Stimulated activated CD8-positive, alpha-beta memory T cell treated with anti-CD3 and anti-CD28 coated beads, Interleukin-2, amount 100 ng/mL, for 48 hours (primary cell): ENCODE measurements around the gene ECM1.

ENCODE experiments used
- DNase-seq, 2 donors: peaks; one replicate each; pipeline ENCODE4 v3.0.0-alpha.2; 2020; ENCODE audit warnings: low read depth in 2 of 2

The ECM1 gene

GRCh38 chr1:150512846-150513245 lies 4.9 kb downstream of the ECM1 start:
- no peak for DNase-seq

- DNase-seq: no peak
Observed at GRCh38 chr1:150513351-150513791, 5.5 kb downstream of the ECM1 start.

DNA sequence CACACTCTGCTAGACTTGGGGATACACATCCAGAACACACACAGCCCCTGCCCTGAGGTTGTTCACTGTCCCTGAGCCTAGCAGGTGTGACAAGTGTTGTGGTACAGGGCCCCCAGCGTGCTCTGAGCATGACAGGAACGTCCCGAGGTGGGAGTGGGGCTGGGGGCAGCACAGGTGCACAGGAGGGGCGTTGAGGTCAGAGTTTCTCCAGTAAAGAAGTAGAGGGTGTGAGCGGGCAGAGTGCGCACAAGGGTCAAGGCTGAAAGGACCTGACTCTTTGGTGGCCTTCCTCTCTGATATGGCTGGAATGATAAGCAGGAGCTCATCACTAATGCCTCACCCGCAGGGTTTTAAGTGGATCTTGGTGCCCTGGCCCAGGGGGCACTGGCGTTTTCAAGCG lies 6.4 kb downstream of the ECM1 start:
- no peak for DNase-seq

DNA sequence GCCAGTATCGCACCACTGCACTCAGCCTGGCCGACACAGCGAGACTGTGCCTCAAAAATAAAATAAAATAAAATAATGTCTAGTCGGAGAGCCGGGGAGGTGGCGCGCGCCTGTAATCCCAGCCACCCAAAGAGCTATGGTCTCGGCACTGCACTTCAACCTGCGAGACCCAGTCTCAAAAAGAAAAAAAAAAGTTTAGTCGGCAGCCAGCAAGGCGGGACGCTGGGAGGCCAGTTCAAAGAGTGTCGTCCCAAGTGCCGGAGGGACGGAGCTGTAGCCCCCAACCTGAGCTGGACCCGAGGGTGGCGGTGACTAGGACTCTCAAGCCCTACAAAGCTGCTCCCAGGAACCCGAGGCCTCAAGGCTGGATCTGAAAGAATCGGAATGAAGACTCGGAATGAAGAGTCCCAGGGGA lies 7.0 kb downstream of the ECM1 start:
- no peak for DNase-seq

DNA sequence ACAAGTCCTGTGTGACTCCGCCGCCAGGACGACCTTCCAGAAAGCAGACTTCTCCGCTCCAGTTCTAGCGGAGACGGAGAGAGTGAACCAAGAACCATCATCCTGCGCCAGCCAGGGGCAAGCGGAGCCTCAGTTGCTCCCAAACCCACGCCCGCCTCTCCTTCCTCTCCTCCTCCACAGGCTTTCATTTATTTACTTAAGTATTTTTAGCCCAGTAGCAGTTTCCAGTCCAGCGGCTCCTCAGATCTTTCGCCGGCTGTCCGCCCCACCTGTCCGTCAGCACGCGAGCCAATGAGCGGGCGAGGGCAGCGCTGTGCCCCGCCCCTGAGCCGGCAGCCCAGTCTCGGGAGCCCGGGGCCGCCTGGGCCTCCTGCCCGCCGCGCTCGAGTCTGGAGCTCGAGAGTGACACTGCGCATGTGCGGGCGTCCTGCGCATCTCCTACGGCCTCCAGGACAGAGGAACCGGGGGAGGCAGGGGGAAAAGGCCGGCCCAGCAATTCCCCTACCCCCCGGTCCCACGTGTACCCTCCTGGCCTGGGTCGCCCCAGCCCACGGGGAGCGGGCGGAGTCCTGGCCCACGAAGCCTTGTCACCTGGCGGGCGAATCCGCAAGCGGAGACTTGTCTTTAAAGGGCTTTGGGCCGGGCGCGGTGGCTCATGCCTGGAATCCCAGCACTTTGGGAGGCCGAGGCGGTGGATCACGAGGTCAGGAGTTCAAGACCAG lies 7.6 kb downstream of the ECM1 start, which contains the start of gene FALEC:
FALEC (plus strand) TSS at position 425 of the 722 bp plus-strand sequence.
- peak; percentile 90 to 93 for DNase-seq

GRCh38 chr1:150516050-150516591 lies 8.2 kb downstream of the ECM1 start:
- no peak for DNase-seq

DNA sequence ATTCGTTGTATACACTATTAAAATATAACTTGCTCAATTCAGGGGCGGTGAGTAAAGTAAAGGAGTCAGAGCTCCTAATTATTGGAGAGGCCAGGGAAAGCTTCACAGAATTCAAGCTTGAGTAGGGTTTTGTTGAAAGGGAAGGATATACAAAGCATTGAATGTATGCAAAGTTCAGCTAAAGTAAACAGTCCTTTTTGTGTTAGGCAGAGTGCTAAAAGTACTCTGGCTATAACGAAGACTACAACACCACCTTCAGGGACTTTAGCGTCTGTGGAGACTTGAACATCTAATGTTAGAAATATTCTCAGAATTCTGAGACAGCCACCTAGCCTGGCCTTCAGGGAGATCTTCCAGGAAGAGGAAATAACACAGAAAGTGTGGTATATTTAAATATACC lies 8.7 kb downstream of the ECM1 start:
- DNase-seq: no peak

DNA sequence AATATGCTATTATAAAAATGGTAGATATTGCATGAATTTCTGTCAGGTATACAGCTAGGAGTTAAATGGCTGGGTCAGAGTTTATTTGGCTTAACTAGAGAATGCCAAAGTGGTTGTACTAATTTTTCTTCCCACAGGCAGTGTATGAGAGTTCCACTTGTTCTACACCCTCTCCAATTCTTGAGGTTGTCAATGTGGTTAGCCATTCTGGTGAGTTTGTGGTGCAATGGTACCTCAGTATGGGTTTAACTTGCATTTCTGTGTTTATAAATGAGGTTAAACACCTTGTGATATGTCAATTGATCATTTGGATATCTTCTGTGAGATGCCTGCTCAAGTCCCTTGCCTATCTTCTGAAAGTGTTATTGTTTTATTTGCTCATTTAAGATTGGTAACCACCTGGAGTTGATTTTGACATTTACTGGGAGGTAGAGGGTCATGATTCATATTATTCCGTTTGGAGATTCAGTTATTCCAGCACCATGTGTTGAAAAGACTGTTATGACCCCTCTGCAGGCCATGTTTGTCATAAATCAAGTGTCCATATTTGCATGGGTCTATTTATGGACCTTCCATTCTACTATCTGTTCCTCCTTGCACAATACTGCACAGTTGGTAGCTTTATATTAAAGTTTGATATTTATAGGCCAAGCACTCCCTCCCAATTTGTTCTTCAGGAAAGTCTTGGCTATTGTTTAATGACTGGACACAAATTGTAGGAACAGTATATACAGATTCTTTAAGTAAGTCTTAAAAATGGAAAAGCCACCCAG lies 13.5 kb downstream of the ECM1 start:
- DNase-seq: no peak

GRCh38 chr1:150525348-150525747 lies 17.4 kb downstream of the ECM1 start:
- no peak for DNase-seq

GRCh38 chr1:150528196-150528595 lies 20.3 kb downstream of the ECM1 start:
- DNase-seq: no peak

DNA sequence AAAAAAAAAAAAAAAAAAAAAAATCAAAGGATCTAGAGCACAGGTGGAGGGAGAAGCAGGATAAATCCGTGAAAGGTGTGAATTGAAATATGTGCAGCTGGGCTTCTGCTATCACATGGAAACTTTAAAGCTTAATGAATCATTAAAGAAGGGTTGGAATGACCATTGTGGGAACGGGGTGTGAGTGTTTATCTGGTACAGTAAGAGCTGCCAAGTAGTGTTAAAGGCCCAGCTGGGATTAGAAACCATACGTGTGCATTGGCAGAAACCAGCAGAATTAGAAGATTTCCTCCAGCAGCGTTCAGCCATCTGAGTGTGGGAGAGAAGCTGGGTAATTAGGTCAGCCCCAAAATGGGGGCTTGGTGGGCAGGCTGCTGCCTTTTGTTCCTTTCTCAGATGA lies 21.1 kb downstream of the ECM1 start:
- DNase-seq: no peak

DNA sequence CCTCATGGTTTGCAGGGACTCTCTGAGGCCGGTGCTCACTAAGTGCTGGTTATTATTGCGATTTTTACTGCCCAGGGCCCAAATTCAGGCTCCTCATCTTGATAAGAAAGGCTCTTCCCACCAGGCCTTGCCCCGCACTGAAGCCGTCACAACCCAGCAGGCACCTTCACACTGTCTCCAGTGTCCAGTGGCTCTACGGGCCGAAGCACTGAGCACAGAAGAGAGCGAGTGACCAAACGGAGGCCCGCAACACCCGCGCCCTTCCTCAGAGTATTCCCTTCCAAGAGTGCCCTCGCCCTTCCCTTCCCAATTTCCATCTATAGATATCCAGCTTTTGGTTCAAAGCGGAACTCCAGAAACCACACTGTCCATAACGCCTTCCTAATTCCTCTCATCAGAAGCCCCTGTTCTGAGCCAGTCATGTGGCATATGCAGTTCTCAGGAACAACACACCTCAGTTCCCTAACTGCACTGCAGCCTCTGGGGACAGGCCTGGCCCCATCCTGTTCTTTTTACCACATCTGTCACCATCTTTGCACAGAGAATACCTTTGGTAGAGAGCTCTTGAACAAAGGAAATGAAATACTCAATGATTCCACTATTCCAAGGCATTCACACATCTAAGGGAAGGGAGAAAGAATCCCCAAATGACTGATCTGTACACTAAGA lies 22.7 kb downstream of the ECM1 start:
- DNase-seq: no peak

DNA sequence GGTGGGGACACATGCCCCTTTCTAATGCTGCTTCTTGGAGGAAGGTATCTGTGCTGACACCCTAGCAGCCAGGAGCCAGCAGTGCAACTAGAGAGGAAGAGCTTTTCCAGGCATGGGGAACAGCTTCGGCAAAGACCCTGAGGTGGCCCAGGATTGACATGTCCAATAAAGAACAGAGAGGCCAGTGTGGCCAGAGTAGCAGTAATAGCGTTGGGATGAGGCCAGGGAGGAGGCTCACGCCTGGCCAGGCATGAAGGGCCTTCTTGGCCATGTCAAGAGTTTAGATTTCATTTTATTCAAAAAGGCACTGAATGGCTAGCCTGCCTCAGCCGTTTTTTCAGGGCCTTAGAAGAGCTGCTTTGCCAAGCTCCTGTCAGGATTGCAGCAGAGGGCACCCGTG lies 25.0 kb downstream of the ECM1 start:
- DNase-seq: no peak

DNA sequence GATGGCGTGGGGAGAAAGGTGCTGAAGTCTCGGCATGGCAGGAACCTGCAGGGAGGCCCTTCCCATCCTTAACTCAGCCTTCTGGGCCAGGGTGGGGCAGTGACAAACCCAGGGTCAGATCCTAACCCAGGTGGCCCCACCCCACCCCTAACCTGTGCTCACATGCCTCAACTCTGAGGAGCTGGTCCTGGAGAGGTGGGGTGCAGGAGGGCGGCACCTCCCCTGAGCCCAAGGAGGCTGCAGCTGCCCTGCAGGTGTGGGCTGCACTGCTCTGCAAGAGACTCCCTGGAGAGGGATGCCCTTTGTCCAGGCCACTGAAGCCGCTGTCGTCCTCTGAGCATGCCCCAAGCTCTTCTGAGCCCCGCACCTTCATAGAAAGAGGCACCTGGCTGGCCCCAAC lies 26.1 kb downstream of the ECM1 start:
- DNase-seq: no peak

DNA sequence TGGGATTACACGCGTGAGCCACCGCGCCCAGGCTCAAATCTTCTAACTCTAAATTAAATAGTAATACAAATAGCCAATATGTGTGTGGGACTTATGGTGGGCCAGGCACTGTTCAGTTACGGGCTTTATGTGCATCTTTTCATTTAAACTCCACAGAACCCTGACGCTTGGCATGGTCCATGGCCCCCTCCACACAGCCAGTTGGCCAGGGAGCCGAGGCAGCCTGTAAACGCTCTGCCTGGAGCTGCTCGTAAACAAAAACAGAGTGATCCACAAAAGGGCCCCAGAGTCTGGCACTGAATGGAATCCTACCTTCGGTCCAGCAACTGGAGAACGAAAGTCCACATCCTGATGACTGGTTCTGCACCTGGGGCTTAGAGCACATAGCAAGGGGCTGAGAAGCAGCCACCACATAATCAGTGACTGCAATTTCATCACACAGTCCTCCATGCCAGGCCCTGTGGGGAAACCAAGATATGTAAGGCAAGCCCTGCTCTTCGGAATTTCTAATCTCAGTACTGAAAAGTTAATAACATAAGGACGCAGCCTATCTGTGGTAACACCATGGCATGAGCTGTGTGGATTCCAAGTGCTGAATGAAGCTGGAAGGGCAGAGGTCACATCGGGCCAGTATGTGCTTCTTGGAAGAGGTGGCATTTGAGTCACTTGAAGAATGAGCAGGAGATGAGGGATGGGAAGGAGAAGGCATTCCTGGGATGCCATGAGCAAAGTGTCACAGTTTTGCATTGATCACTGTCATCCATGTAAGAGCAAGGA lies 27.8 kb downstream of the ECM1 start:
- DNase-seq: no peak

DNA sequence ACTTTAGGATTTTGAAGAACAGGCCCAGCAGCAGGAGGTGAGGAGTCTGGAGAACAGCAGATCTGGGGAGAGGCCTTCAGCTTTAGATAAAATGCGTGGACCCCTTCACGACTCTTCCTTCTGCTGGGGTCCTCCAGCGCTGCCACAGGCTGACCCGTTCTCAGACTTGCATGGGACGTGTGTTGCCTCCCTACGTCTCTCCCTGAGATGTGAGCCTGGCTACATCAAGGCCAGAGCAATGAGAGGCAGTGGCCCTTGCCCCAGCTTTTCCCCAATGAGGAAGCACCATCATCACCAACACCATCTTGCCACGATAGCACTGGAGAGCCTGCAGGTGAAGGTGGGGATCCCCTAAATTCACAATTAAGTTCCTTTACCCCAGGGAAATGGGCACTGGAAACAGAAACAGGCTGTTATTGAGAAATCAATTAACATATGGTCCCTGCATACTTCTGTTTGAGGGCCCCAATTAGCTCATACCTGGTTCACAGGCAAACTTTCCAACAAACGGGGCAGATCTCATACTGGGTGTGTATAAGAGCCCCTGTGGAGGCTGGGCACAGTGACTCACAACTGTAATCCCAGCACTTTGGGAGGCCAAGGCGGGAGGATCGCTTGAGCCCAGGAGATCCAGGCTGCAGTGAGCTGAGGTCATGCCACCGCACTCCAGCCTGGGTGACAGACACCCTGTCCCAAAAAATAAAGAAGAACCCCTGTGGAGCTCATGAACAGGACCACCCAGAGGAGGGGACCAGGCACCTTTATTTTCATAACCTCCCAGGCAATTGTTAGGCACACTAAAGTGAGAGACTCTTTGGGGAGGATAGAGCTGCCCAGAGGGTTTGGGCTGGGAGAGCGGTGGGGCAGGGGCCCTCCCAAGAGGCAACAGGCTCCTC lies 29.2 kb downstream of the ECM1 start:
- DNase-seq: no peak

GRCh38 chr1:150537732-150538684 lies 30.1 kb downstream of the ECM1 start:
- no peak for DNase-seq

DNA sequence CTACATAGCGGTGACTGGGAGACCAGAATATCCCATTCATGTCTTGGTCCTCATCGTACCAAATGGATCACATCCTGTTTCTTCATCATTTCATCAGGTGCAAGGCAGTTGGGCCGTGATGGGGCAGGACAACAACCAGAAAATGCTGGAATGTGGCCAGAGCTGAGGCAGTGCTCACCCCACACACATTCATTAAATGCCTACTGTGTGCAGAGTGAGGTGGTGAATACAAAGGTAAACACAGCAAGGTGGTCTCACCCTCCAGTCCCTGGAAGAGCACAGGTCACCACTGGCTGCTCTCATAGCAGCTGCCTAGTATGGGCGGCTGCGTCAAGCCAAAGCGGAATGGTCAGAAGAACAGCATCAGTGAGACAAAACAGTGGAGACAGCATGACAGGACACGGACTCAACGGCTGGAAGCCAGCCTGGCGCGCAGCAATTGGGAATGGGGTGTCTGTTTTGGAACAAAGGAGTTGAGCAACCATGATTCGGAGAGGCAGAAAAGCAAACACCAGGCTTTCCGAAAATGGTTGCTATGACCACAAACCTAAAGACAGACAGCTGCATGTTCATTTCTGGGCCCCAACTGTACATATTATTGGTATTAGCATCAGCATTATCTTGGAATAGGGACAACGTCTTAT lies 35.7 kb downstream of the ECM1 start:
- no peak for DNase-seq

DNA sequence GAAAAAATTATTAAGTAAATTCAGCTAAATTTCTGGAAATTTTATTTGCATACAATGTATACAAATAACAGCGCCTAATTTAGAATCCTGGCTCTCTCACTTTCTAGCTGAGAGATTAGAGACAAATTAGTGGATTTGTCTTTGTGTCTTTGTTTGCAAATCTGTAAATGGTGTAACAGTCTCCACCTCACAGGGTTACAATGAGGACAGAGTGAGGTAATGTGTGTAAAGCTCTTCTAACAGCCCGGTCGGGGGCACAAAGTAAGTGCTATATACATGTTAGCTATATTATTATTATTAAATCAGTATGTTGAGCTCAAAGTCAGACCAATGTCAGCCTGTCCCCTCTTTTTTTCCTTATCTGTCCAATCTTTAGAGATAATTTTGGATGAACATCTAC lies 36.3 kb downstream of the ECM1 start:
- no peak for DNase-seq
